ENCODE data around the gene SLC35F1. TPM values are rescaled to one million over a fixed set of nuclear protein-coding genes. Genes with fewer than 3 reads are reported as not detected.
"Not testable (repeated sequence)": the region's sequence is repeated elsewhere in the genome, so short reads cannot be mapped to it uniquely, and the experiment has no call there.

SLC35F1 gene
- total and polyA plus RNA-seq, 2 experiments from 2014 or later = 18.5 to 25.5 TPM

- DNase-seq (ENCODE audit: low read depth in 1 of 2, low spot score in 1 of 2) = no peak
Observed at GRCh38 chr6:117992856-117993255, 85.8 kb downstream of the SLC35F1 start.

DNA sequence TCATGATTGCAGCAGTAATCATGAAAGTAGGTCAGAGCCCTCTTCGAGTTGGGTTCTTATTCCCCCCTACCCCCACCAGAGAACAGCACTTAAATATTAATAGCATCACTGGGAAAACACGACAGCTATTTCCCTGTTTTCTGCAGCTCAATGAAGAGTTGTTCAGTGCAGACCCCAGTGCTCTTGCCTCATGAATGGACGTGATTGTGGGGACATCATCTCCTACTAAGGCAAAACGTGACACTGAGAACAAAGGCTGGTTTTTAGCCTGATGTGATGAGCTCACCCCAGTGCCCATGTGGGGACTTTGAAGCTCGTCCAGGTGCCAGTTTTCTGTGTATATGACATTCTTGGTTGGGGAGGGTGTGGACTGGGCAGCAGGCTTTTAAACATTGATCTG is 105.9 kb downstream of the SLC35F1 start:
- Histone ChIP-seq H3K27me3 (no peaks in the 10 kb centered on the region), H3K27ac (no peak overlapping the region), H3K9me3 (ENCODE audit: low read depth) (no peaks in the 10 kb centered on the region), H3K4me1 (ENCODE audit: low read depth) (no peaks in the 10 kb centered on the region), H3K36me3 (no peaks in the 10 kb centered on the region), H3K4me3 (no peak overlapping the region)
- DNase-seq (ENCODE audit: low read depth in 1 of 2, low spot score in 1 of 2) = no peak
- no peak for TF ChIP-seq CTCF (IDR thresholded peaks at IDR 0.05; ENCODE audit: low read depth, low read length)

More at GRCh38 chr6:117992856-117993255, 85.8 kb downstream of the SLC35F1 start:
- TF ChIP-seq CTCF (IDR thresholded peaks at IDR 0.05; ENCODE audit: low read depth, low read length) = no peak
- H3K27me3 ChIP-seq = no peaks in the 10 kb centered on the region
- H3K36me3 ChIP-seq = no peaks in the 10 kb centered on the region
- no peaks in the 10 kb centered on the region for H3K9me3 ChIP-seq (ENCODE audit: low read depth)
- H3K4me3 ChIP-seq = no peak overlapping the region
- peaks cover 20% of the 10 kb centered on the region for H3K4me1 ChIP-seq (ENCODE audit: low read depth)
- no peak overlapping the region for H3K27ac ChIP-seq

GRCh38 chr6:118016532-118016931 is 109.5 kb downstream of the SLC35F1 start:
- Histone ChIP-seq H3K27ac (no peak overlapping the region), H3K36me3 (no peaks in the 10 kb centered on the region), H3K4me1 (ENCODE audit: low read depth) (no peaks in the 10 kb centered on the region), H3K27me3 (no peaks in the 10 kb centered on the region), H3K4me3 (no peak overlapping the region), H3K9me3 (ENCODE audit: low read depth) (no peaks in the 10 kb centered on the region)
- TF ChIP-seq CTCF (IDR thresholded peaks at IDR 0.05; ENCODE audit: low read depth, low read length) = no peak
- no peak for DNase-seq (ENCODE audit: low read depth in 1 of 2, low spot score in 1 of 2)

DNA sequence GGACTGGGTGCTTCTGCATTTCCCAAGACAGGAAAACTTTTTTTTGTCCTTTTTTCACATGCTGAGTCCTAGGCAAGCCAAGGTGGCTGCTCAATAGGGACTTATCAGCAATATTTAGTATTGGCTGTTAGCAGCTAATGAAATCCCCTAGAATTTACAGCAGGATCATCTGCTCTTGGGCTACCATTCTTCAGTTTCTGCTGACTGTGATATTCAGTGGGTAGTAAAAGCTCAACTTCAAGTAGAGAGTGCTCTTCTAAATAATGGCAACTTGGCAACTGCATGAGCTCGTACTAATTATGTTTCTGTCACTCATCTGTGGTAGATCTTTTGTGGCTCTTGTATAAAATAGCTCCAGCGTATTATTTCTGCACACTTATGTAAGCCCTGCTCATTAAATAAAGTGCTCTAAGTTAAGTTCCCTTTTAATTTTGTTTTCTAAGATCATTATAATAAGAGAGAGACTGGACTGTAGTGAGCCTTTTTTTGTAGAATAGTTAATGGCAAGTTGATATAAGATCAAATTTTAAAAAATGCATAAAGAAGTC is 110.3 kb downstream of the SLC35F1 start:
- Histone ChIP-seq H3K27me3 (no peaks in the 10 kb centered on the region), H3K4me3 (no peak overlapping the region), H3K36me3 (no peaks in the 10 kb centered on the region), H3K9me3 (ENCODE audit: low read depth) (no peaks in the 10 kb centered on the region), H3K4me1 (ENCODE audit: low read depth) (no peaks in the 10 kb centered on the region), H3K27ac (no peak overlapping the region)
- TF ChIP-seq CTCF (IDR thresholded peaks at IDR 0.05; ENCODE audit: low read depth, low read length) = no peak
- no peak for DNase-seq (ENCODE audit: low read depth in 1 of 2, low spot score in 1 of 2)

DNA sequence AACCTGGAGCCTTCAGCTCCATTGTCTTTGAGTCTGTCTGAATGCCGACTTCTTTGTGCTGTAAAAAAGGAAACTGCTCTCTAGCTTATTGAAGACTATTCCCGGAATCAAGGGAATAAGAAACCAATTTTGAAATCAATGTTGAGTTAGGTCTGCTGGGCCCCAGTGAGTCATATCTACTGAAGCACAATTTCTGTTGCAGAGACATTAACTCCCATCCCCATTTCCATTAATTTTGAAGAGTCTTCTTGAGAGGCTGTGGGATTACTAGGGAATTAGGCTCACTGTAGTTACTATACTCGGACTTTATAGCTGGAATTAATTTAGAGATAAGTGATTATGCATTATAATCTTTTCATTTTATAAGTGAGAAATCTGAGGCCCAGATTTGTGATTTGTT is 116.7 kb downstream of the SLC35F1 start:
- H3K9me3 ChIP-seq (ENCODE audit: low read depth) = no peaks in the 10 kb centered on the region
- H3K36me3 ChIP-seq = no peaks in the 10 kb centered on the region
- no peak for TF ChIP-seq CTCF (IDR thresholded peaks at IDR 0.05; ENCODE audit: low read depth, low read length)
- H3K27me3 ChIP-seq = no peaks in the 10 kb centered on the region
- no peak overlapping the region for H3K27ac ChIP-seq
- no peak overlapping the region for H3K4me3 ChIP-seq
- no peaks in the 10 kb centered on the region for H3K4me1 ChIP-seq (ENCODE audit: low read depth)
- DNase-seq (ENCODE audit: low read depth in 1 of 2, low spot score in 1 of 2) = no peak

GRCh38 chr6:118029967-118030366 is 122.9 kb downstream of the SLC35F1 start:
- TF ChIP-seq CTCF (IDR thresholded peaks at IDR 0.05; ENCODE audit: low read depth, low read length) = no peak
- Histone ChIP-seq H3K27me3 (no peaks in the 10 kb centered on the region), H3K36me3 (no peaks in the 10 kb centered on the region), H3K27ac (no peak overlapping the region), H3K4me3 (no peak overlapping the region), H3K9me3 (ENCODE audit: low read depth) (no peaks in the 10 kb centered on the region), H3K4me1 (ENCODE audit: low read depth) (no peaks in the 10 kb centered on the region)
- DNase-seq (ENCODE audit: low read depth in 1 of 2, low spot score in 1 of 2) = no peak

DNA sequence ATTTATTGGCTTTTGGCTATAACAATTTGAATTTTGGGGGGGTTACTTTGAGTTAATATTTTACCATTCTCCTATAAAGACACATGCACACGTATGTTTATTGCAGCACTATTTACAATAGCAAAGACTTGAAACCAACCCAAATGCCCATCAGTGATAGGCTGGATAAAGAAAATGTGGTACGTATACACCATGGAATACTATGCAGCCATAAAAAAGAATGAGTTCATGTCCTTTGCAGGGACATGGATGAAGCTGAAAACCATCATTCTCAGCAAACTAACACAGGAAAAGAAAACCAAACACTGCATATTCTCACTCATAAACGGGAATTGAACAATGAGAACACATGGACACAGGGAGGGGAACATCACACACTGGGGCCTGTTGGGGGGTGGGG is 130.4 kb downstream of the SLC35F1 start:
- not testable (repeated sequence) for H3K4me1 ChIP-seq (ENCODE audit: low read depth); DNase-seq (ENCODE audit: low read depth in 1 of 2, low spot score in 1 of 2); H3K9me3 ChIP-seq (ENCODE audit: low read depth); H3K27ac ChIP-seq; H3K36me3 ChIP-seq; H3K27me3 ChIP-seq; H3K4me3 ChIP-seq

Data from cardiac muscle cell (in vitro differentiated cells and primary cell).